Stomach (tissue), 9 donors: ENCODE results near the gene RAET1G. TPM values are rescaled to one million over a fixed set of nuclear protein-coding genes. Genes with fewer than 3 reads are reported as not detected.
"Not testable (repeated sequence)": the region's sequence is repeated elsewhere in the genome, so short reads cannot be mapped to it uniquely, and the experiment has no call there.

Experiments
- DNase-seq, 2 donors: peaks; one replicate each; pipeline versions ENCODE4 v3.0.0 to v3.0.0-alpha.2; 2013 to 2019
- H3K27ac ChIP-seq, 5 donors: fragments of 200-600 bp in 4 of 5; sonication (generic) in 4 of 5; one replicate each; pipeline ENCODE4 v1.5.1; 2013 to 2019; ENCODE audit warnings: mild to moderate bottlenecking in 1 of 5, moderate library complexity in 1 of 5
- H3K27me3 ChIP-seq, 3 donors: fragments of 200-600 bp; sonication (generic); one replicate each; pipeline ENCODE4 v1.5.1; 2017 to 2019; ENCODE audit warnings: mixed run types in 1 of 3
- H3K36me3 ChIP-seq, 4 donors: fragments of 200-600 bp; sonication (generic); 1 replicate in 3 of 4; 2 replicates in 1 of 4; pipeline ENCODE4 v1.5.1; 2016 to 2019
- H3K4me1 ChIP-seq, 4 donors: fragments of 200-600 bp; sonication (generic); one replicate each; pipeline ENCODE4 v1.5.1; 2016 to 2019
- H3K4me3 ChIP-seq, 4 donors: fragments of 200-600 bp; sonication (generic) in 3 of 4; one replicate each; pipeline ENCODE4 v1.5.1; 2016 to 2019; ENCODE audit warnings: mild to moderate bottlenecking in 1 of 4
- H3K9me3 ChIP-seq, 4 donors: fragments of 200-600 bp; sonication (generic); one replicate each; pipeline ENCODE4 v1.5.1; 2016 to 2019
- EP300 ChIP-seq: sonication (generic); formaldehyde crosslinking; IDR thresholded peaks from one replicate; pipeline ENCODE4 v1.6.1; 2017; ENCODE audit warnings: antibody characterized with exemption
- POLR2A ChIP-seq, 4 donors: fragments of 450-650 bp; IDR thresholded peaks; one replicate each; pipeline ENCODE4 v1.6.1; 2016; ENCODE audit warnings: antibody characterized with exemption in 4 of 4, control low read depth in 2 of 4, mild to moderate bottlenecking in 1 of 4, moderate library complexity in 1 of 4
- POLR2AphosphoS5 ChIP-seq, 3 donors: sonication (generic); formaldehyde crosslinking; IDR thresholded peaks; one replicate each; pipeline ENCODE4 v1.6.1; 2016; ENCODE audit warnings: antibody characterized with exemption in 3 of 3
- WGBS, 5 donors: extraction: QIAGEN DNeasy Blood & Tissue Kit in 3 of 5; methylation state at CpG; one replicate each; pipeline versions ENCODE4 v1.1.5 to v1.1.7; 2013 to 2018; 5-methylcytosine and 5-hydroxymethylcytosine counted together
- intact Hi-C: fragments of 100-400 bp; cut with DNase I; formaldehyde crosslinking; loops from one replicate; pipeline ENCODE4 v1.15.1; 2023; ENCODE audit warnings: low total_unique reads
- polyA plus RNA-seq, 3 donors: library from polyadenylated mRNA; stranded (reverse); fragments of 200-250 nt; gene quantifications; one replicate each; pipeline ENCODE4 v1.2.3, GENCODE V29; 2013
- total RNA-seq, 5 donors: library from RNA; depleted of rRNA; stranded (reverse); fragments of >200 nt; gene quantifications; one replicate each; pipeline versions ENCODE4 v1.1.0 to v1.2.3, GENCODE V29; 2014 to 2016
- TF ChIP-seq, protein P1 (sequence below), 7 experiments: fragments of 450-650 bp in 4 of 7; fragments of 200-600 bp in 3 of 7; sonication (generic) in 3 of 7; IDR thresholded peaks; one replicate each; pipeline ENCODE4 v1.5.1; 2016 to 2019; ENCODE audit warnings: antibody characterized with exemption in 7 of 7, control low read depth in 2 of 7, mild to moderate bottlenecking in 1 of 7
- donor health status: healthy with polysubstance abuse.
- donor health status: Bipolar disorder and iron deficiency.
- donor health status: healthy.

Gene RAET1G
- total and polyA plus RNA-seq, 8 donors: 0.89 to 3.1 TPM; not detected in 6

DNA sequence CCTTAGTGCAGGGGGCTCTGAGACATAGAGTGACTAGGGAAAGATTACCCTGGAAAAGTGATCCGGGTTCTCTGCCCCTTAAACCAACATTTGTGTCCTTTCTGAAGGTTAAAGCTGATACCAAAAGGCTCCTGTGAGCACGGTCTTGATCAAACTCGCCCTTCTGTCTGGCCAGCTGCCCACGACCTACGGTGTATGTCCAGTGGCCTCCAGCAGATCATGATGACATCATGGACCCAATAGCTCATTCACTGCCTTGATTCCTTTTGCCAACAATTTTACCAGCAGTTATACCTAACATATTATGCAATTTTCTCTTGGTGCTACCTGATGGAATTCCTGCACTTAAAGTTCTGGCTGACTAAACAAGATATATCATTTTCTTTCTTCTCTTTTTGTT is 25.7 kb upstream of the RAET1G start:
- Histone ChIP-seq H3K4me3 (no peak overlapping the region), H3K27me3 (peaks cover 8 to 81% (median 30%) of the 10 kb centered on the region in 3 donors), H3K27ac (no peak overlapping the region), H3K36me3 (no peaks in the 10 kb centered on the region), H3K9me3 (no peaks in the 10 kb centered on the region), H3K4me1 (no peaks in the 10 kb centered on the region)
- intact Hi-C loops: no loop called here
- DNase-seq: no peak
- TF ChIP-seq, protein P1, sequence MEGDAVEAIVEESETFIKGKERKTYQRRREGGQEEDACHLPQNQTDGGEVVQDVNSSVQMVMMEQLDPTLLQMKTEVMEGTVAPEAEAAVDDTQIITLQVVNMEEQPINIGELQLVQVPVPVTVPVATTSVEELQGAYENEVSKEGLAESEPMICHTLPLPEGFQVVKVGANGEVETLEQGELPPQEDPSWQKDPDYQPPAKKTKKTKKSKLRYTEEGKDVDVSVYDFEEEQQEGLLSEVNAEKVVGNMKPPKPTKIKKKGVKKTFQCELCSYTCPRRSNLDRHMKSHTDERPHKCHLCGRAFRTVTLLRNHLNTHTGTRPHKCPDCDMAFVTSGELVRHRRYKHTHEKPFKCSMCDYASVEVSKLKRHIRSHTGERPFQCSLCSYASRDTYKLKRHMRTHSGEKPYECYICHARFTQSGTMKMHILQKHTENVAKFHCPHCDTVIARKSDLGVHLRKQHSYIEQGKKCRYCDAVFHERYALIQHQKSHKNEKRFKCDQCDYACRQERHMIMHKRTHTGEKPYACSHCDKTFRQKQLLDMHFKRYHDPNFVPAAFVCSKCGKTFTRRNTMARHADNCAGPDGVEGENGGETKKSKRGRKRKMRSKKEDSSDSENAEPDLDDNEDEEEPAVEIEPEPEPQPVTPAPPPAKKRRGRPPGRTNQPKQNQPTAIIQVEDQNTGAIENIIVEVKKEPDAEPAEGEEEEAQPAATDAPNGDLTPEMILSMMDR (IDR thresholded peaks at IDR 0.05): no peak
- no peak for TF ChIP-seq POLR2AphosphoS5 (IDR thresholded peaks at IDR 0.05)
- no peak for TF ChIP-seq EP300
- TF ChIP-seq POLR2A (IDR thresholded peaks at IDR 0.05): no peak
- 53 to 75% (median 58%) methylated on average over 5 of the region's 5 CpGs for WGBS, 5 donors

DNA sequence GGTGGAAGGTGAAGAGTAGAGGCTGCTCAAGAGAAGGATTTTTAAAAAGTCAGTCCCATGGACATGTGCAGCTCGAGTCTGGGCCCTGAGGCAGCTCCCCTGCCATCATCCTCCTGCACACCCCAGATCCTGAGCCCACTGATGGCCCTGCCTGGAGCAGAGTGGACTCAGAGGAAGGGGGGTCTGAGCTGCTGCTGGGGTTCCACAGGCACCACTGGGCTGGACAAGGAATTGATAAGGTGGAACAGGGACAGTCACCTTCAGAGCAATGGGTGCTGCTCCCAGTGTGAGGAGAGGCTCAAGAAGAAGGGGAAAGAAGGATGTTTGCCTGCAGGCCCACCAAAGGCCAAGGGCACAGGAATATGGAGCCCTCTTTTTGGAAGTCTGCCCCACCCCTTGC is 25.1 kb upstream of the RAET1G start:
- no peaks in the 10 kb centered on the region for H3K36me3 ChIP-seq
- no peak for DNase-seq
- intact Hi-C loops: no loop called here
- TF ChIP-seq, protein P1 (IDR thresholded peaks at IDR 0.05): no peak
- no peak for TF ChIP-seq POLR2AphosphoS5 (IDR thresholded peaks at IDR 0.05)
- TF ChIP-seq EP300: no peak
- no peak for TF ChIP-seq POLR2A (IDR thresholded peaks at IDR 0.05)
- WGBS, 5 donors: 54 to 80% (median 63%) methylated on average over 1 of the region's 1 CpG
- H3K4me1 ChIP-seq: no peaks in the 10 kb centered on the region
- no peak overlapping the region for H3K27ac ChIP-seq
- peaks cover 4 to 81% (median 24%) of the 10 kb centered on the region in 3 donors for H3K27me3 ChIP-seq
- no peaks in the 10 kb centered on the region for H3K9me3 ChIP-seq
- H3K4me3 ChIP-seq: no peak overlapping the region

GRCh38 chr6:149947533-149947932 is 24.6 kb upstream of the RAET1G start:
- intact Hi-C loops, DNase-seq, H3K9me3 ChIP-seq, H3K4me1 ChIP-seq, H3K36me3 ChIP-seq, H3K27ac ChIP-seq, H3K4me3 ChIP-seq: not testable (repeated sequence)
- WGBS, 5 donors: no CpG with 5 or more reads among the region's 1 CpG
- H3K27me3 ChIP-seq: peaks cover 4 to 81% (median 21%) of the 10 kb centered on the region in 3 donors

DNA sequence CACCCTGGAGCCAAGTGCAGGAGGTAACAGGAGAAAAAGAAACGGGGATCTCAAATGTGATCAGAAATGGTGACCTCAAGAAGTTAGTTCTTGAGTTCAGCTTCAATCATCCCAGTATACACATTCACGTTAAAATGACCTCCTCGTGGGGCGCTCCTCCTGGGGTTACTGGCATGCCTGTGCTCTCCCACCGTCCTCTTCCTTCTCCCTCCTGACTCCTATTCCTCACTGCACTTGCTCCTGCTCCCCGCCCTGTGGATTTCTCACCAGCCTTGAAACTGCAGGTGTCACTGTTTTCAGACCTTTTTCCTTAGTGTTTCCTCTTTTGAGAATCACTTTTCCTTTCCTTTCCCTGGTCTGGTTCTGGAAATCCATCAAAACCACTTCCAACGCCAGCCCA is 23.7 kb upstream of the RAET1G start:
- intact Hi-C loops, H3K27ac ChIP-seq, DNase-seq, H3K9me3 ChIP-seq, H3K4me3 ChIP-seq, H3K36me3 ChIP-seq: not testable (repeated sequence)
- 44 to 62% (median 51%) methylated on average over 7 of the region's 7 CpGs for WGBS, 5 donors
- H3K27me3 ChIP-seq: peaks cover under 1 to 81% (median 22%) of the 10 kb centered on the region in 3 donors
- H3K4me1 ChIP-seq: peaks cover 0 to 10% (median 10%) of the 10 kb centered on the region in 4 donors

DNA sequence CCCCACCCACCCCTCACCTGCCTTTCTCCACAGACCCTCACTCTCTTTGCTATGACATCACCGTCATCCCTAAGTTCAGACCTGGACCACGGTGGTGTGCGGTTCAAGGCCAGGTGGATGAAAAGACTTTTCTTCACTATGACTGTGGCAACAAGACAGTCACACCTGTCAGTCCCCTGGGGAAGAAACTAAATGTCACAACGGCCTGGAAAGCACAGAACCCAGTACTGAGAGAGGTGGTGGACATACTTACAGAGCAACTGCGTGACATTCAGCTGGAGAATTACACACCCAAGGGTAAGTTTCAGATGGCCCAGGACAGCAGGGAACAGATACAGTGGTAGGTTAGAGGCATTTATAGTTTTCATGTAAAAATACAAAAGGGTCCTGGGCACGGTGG is 22.4 kb upstream of the RAET1G start:
- intact Hi-C loops, H3K27ac ChIP-seq, H3K36me3 ChIP-seq, H3K4me3 ChIP-seq, H3K9me3 ChIP-seq, DNase-seq: not testable (repeated sequence)
- Histone ChIP-seq H3K27me3 (peaks cover 5 to 81% (median 25%) of the 10 kb centered on the region in 3 donors), H3K4me1 (peaks cover 6 to 19% (median 17%) of the 10 kb centered on the region in 4 donors)
- WGBS, 5 donors: 71 to 81% (median 75%) methylated on average over 3 of the region's 6 CpGs

- intact Hi-C loops, H3K4me3 ChIP-seq, H3K27ac ChIP-seq, DNase-seq, H3K36me3 ChIP-seq, H3K9me3 ChIP-seq: not testable (repeated sequence)
- peaks cover 14 to 29% (median 26%) of the 10 kb centered on the region in 4 donors for H3K4me1 ChIP-seq
- WGBS, 5 donors: 63 to 77% (median 70%) methylated on average over 4 to 5 of the region's 5 CpGs
- H3K27me3 ChIP-seq: peaks cover 21 to 84% (median 44%) of the 10 kb centered on the region in 3 donors
Measured at GRCh38 chr6:149943321-149943720, 20.4 kb upstream of the RAET1G start.
